GM21447 (cell line): ENCODE measurements around the gene PMF1.
"Not testable (repeated sequence)": the region's sequence is repeated elsewhere in the genome, so short reads cannot be mapped to it uniquely, and the experiment has no call there.

ENCODE experiments used
- ATAC-seq: cut with Tn5 transposase; IDR thresholded peaks from one replicate; pipeline ENCODE4 v1.9.1; 2021; ENCODE audit not compliant: unreplicated experiment

The PMF1 gene

DNA sequence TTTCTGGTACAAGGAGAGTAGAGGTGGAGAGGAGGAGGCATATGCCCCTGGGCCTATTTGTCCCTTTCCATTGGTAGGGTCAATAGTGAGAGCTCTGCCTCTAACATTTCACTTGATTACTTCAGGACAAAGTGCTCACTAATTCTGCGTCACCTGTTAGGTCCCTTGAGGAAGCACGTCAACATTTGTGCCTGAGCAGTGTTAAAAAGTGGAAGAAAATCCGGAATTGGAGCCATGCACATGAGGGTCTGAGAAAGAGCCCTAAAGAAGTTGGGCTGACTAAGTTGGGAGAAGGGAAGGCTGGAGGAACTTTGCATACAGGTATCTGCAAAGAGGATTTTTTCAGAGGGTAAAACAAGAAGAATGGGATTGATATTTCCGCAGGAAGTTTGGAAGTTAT is 17.0 kb upstream of the PMF1 start:
- ATAC-seq: no peak

DNA sequence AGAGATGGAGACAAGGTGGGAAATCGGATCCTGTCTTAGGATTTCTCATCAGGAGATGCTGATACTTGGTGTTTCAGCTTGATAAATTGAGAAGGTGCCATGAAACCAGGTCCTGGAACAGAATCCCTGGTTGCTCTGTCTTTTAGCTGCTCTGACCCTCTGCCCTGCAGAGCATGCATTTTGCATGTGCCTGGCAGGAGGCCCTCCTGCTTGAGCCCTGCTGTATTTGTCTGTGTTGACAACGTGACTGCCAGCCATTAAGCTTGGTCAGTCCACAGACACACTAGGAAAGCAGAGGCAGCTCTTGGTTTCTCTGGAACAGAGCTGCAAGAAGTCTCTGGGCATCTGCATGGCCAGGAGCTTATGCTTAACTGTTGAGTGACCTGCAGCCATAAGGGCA is 16.4 kb upstream of the PMF1 start:
- no peak for ATAC-seq

DNA sequence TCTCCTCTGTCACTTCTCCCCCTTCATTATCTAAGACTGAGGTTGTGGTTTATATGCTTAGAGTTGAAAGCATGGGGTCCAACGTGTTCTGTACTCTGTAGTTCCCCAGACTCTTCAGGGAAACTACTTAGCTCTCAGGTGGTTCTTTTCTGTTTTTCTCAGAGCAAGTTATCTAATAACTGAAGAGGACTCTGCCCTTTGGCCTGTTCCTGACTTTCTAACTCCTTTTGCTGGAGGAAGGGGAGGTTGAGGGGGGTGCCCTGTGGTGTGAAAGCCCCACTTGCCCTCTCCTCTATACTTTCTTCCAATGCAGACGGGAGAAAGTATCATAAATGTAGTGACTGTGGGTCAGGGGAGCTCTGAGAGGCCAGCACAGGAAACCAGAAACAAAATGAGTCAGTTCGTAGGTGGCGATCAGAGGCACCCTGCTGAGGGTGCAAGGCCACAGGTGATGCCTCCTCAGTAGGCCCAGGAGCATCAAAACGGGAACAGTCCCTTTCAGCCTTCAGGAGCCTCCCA is 13.9 kb upstream of the PMF1 start:
- ATAC-seq: peak; percentile 52

DNA sequence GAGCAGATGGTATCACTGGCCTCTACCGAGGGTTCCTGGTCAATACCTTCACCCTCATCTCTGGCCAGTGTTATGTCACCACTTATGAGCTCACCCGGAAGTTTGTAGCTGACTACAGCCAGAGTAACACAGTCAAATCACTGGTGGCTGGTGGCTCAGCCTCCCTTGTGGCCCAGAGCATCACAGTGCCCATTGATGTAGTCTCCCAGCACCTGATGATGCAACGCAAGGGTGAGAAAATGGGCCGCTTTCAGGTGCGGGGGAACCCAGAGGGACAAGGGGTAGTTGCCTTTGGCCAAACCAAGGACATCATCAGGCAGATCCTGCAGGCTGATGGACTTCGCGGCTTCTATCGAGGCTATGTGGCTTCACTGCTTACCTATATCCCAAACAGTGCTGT is 12.8 kb upstream of the PMF1 start:
- ATAC-seq: no peak

DNA sequence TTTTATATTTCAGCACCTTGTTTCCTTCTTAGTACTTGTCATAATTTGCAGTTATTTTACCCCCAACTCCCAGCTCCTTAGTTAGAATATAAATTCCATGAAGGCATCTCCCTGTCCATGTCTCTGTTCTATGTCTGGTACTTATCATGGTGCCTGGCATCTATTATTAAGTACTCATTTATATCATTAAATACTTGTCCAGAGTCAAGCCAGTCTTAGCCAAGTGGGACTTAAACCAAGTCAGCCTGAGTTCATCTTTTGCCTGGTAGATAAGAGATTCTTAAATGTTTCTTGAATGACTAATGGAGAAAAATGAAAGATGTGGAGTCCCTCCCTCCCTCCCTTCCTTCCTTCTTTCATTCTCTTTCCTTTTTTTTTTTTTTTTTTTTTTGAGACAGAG is 9.5 kb upstream of the PMF1 start:
- ATAC-seq: no peak

DNA sequence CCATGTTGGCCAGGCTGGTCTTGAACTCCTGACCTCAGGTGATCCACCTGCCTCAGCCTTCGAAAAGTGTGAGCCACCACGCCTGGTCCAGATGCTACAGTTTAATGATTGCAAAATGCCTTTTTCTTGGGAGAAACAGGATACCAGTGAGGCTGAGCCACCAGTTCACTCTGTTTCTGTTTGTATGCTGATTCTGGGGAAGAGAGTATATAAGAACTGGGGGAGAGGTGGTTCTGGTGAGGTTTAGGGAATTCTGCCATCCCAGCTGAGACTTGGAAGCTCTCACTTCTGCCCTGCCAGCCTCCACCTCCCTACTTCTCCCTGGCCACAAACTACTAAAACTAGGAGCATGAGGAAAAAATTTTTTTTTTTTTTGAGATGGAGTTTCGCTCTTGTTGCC is 8.1 kb upstream of the PMF1 start:
- no peak for ATAC-seq

DNA sequence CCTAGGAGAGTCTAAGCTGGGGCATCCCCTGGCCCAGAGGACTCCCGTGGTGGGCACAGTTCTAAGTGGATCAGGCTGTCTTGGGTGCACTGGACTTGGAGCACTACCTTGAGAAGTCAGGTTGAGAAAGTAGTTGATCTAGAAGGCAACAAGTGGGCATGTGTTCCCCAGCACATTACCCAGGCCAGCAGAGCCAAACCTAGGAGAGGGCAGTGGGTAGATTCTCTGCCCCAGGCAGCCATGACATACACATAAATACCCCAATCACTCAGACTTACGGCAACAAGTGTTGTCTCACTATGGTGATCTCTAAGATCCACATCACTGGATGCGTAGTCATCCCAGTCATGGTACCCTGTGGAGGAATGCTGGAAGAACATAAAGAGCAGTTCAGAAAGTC is 1.6 kb upstream of the PMF1 start:
- no peak for ATAC-seq

DNA sequence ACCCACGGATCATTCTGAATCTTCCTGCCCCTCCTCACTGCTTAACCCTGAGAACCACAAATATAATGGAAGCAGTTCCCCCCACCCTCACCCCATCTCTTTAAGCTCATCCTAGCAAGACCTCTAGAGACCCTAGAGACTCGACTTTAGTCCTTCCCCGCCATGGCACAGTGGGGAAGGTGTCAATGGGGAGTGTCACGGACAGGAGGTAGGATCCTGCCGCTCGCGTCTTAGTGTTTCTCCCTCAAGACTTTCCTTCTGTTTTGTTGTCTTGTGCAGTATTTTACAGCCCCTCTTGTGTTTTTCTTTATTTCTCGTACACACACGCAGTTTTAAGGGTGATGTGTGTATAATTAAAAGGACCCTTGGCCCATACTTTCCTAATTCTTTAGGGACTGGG is 677 bp upstream of the PMF1 start:
- ATAC-seq: no peak

DNA sequence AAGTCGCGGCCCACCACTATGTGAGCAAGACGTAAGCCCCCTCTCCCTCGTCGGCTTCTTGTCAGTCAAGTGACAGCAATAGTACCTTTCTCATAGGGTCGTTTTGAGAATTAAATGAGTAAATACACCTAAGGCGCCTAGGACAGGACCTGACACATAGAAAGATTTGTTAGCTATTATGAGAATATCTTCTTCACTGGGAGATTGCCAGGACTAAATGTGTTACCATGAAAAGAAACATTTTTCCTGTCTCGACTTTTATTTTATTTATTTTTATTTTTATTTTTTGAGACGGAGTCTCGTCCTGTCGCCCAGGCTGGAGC is 798 bp downstream of the PMF1 start:
- no peak for ATAC-seq

DNA sequence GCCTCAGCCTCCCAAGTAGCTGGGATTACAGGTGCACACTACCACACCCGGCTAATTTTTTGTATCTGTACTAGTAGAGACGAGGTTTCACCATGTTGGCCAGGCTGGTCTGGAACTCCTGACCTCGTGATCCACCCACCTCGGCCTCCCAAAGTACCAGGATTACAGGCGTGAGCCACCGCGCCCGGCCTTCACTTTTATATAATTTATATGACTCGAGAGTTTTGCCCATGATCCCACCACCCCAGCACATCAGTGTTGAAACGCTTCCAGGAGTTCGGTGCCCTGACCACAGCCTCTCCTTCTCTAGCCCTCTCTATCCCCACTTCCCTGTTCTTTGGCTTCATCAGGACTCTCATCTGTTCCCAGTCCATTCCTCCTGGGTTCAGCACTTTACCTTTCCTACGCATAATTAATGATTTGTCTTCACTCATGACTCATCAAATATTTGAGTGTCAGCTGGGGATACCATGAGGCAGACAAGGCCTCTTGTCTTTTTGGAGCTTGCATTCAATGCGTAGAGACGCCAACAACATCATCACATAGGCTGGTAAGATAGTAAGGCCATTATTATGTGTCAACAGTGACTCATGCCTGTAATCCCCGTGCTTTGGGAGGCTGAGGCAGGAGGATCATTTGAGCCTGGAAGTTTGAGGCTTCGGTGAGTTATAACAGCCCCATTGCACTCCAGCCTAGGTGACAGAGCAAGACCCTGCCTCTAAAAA is 1.4 kb downstream of the PMF1 start:
- no peak for ATAC-seq

DNA sequence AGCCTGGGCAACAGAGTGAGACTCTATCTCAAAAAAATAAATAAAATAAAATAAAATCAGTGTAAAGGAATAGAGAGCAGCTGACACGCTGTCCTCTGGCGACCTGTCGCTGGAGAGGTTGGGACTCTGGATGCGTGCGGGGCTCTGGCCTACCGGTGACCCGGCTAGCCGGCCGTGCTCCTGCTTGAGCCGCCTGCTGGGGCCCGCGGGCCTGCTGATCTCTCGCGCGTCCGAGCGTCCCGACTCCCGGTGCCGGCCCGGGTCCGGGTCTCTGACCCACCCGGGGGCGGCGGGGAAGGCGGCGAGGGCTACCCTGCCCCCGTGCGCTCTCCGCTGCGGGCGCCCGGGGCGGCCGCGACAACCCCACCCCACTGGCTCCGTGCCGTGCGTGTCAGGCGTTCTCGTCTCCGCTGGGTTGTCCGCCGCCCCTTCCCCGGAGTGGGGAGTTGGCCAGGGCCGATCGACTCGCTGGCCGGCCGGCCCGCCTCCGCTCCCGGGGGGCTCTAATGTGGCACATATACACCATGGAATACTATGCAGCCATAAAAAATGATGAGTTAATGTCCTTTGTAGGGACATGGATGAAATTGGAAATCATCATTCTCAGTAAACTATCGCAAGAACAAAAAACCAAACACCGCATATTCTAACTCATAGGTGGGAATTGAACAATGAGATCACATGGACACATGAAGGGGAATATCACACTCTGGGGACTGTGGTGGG is 3.7 kb downstream of the PMF1 start:
- ATAC-seq: not testable (repeated sequence)

DNA sequence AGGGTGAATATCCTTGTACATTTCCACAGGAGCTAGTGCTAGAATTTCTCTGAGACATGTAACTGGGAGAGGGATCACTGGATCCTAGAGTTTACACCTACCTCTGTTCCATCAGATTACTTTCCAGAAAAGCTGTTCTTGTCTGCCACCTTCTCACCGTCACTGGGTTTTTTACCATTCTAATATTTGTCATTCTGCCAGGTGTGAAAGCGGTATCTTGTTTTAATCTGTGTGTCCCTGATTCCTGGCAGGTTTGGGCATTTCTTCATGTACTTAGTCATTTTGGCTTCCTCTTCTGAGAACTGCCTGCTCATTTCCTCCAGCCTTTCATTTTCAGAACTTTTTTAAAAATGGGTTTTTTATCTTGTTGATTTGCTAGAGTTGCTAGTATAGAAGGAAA is 5.1 kb downstream of the PMF1 start:
- no peak for ATAC-seq

DNA sequence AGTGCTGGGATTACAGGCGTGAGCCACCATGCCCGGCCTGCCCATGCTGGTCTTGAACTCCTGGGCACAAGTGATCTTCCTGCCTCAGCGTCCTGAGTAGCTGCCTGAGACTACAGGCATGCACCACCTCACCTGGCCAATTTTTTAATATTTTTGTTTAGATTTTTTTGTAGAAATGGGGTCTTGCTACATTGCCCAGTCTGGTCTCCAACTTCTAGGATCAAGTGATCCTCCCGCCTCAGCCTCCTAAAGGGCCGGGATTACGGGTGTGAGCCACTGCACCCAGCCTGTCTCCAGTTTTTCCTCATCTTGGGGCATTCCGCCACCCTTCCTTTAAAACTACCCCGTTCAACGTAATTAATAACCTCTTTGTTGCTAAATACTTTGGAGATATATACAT is 7.4 kb downstream of the PMF1 start:
- no peak for ATAC-seq

DNA sequence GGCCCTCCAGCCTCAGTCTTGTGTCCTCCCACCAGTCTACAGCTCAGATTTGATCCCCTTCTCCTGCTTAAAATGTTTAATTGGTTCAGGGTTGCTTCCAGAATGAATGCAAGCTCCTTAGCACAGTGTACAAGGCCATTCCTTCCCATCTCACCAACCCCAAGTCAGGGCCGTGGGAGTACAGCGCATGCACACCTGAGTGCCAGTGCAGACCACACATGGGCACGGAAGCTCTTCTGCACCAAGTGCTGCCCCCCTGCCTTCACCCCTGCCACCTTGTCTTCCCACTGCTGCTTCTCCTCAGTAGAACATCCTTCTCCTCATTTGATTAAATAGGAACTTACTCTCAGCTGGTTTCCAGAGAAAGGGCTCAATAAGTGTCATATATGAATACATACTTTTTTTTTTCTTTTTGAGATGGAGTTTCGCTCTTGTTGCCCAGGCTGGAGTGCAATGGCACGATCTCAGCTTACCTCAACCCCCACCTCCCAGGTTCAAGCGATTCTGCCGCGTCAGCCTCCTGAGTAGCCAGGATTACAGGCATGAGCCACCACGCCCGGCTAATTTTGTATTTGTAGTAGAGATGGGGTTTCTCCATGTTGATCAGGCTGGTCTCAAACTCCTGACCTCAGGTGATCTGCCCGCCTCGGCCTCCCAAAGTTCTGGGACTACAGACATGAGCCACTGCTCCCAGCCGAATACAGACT is 9.3 kb downstream of the PMF1 start:
- no peak for ATAC-seq

DNA sequence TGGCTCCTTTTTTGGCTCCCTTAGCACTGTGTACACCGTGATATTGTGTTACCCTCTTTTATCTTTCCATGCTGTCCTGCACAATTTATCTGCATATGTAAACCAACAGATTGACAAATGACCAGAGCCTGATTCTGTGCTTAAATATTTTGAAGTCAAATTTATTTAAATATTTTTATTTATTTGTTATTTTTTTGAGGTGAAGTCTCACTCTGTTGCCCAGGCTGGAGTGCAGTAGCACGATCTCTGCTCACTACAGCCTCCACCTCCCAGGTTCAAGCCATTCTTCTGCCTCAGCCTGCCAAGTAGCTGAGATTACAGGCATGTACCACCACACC is 12.8 kb downstream of the PMF1 start:
- peak; percentile 3 for ATAC-seq

DNA sequence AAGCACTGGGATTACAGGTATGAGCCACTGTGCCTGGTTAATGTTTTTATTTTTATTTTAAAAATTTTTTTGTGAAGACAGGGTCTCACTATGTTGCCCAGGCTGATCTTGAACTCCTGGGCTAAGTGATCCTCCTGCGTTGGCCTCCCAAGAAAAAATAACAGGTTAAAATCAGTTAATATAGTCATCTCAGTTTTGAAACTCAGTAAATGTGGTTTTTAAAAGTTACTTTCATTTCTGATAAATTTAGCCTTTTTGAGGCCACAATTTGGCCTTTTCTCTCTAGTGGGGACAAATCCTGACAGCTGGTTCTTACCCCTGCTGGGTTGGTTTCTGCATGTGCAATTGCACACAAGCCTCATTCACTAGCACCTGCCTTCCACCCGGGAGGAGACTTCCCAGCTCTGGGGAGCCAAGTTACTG is 13.3 kb downstream of the PMF1 start:
- peak; percentile 62 for ATAC-seq

DNA sequence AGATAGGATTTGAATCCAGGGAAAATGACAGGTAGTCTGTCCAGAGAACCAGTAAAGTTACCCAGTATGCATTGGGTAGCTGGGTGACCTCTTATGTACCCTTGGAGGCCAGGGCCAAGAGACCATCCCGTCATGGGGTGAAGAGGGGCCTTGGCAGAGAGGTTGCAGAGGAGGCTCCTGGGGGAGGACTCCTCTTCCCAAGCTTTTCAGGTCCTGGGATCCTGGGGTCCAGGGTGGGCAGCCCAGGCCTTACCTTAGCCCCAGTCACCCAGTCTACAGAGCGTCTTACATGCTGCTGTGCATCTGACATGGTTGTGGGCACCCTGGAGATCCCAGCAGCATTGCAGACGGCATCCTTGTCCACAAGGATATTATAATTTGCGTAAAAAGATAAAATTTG is 14.0 kb downstream of the PMF1 start:
- no peak for ATAC-seq

DNA sequence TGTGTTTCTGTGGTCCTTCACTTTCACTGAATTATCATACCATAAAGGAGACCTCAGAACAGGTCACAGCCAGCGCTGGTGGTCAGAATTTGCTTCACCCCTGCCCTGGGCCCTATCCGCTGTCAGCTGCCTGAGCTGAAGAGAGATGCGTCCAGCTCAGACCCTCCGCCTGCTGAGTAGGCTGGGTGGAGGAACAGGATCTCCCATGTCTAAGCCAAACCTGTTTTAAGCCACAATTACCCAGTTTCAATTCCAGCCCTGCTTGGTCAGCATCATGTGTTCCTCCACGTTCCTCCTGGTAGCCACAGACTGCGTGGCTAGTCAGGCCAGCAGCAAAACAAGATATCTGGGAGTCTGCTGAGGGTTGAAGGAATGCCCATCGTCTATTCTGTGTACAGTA is 15.7 kb downstream of the PMF1 start:
- ATAC-seq: no peak

DNA sequence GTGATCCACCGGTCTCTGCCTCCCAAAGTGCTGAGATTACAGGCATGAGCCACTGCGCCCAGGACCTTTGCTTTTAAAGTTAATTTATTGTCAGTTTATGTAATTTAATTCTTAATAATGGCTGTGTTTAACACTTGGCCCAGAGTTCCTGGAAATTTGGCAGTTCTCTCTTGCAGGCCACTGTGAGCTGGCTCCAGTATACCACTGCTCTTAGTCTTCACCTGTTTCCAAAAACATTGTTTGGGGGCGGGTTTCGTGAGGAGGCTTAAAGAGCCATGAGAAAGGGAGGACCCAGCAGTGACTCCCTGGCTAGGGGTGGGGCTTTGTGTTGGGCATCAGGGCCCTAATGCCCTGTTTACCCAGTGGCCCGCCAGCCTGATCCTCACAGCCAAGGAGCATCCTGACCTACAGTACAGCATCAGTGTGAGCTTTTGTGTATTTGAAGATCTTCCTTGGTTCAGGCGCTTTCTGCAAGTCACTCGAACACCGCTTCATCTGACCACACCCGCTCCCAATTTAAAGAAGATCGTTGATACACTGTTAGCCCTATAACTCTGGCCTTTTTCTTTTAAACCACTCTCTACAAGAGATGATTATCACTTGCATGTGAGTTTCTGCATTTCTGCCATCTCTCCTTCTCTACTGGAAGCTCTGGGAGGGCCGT is 17.1 kb downstream of the PMF1 start:
- no peak for ATAC-seq

DNA sequence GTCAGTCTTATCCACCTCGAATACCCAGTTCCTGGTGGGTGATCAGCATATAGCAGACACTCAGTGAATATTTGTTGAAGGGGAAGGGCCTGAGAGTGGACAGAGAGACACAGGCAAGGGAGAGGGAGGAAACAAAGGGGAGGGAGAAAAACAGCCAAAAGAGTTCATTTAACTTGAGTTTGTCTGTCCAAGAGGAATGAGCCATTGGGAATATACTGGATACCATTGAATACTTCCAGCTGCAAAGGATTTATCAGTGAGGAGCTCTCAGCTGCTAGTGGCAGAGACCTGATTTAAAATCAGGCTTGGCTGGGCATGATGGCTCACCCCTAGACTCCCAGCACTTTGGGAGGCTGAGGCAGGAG is 17.6 kb downstream of the PMF1 start:
- ATAC-seq: no peak

DNA sequence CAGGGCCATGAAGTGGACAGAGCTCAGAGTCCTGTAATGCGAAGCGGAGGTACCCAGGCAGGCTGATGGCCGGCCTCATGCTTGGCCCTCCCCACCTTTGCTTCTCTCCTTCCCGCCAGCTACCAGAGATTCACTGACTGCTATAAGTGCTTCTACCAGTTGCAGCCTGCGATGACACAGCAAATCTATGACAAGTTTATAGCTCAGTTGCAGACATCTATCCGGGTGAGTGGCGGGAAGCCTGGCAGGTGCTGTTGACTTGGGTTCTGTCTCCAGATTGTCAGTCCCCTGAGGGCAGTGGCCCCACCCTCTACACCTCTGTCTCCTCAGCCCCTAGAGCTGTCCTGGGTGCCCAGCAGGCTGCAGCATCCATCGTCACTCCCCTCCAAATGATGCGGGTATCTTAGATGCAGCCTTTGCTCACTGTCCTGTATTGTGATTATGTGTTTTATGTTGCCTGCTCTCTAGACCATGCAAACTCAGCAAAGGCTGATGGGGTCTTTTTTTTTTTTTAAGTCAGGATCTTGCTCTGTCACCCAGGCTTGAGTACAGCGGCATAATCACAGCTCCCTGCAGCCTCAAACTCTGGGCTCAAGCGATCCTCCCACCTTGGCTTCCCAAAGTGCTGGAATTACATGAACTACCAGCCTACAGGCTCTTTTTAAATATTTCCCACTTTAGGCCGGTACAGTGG is 19.5 kb downstream of the PMF1 start:
- ATAC-seq: no peak
